WTC11 (cell line): ENCODE data around the gene MYL3.

Source experiments
- CBFB ChIP-seq: sonication (generic); formaldehyde crosslinking; IDR thresholded peaks from 2 replicates; pipeline ENCODE4 v1.8.1; 2022; ENCODE audit warnings: mild to moderate bottlenecking, low read depth, missing genetic modification reagents
- NR1H2 ChIP-seq: sonication (generic); formaldehyde crosslinking; IDR thresholded peaks from 2 replicates; pipeline ENCODE4 v1.9.0; 2021; ENCODE audit warnings: mild to moderate bottlenecking, moderate library complexity, missing genetic modification reagents
- NR2C2 ChIP-seq: sonication (generic); formaldehyde crosslinking; IDR thresholded peaks from 2 replicates; pipeline ENCODE4 v1.8.0; 2022; ENCODE audit warnings: mild to moderate bottlenecking, missing genetic modification reagents
- PREB ChIP-seq: sonication (generic); formaldehyde crosslinking; IDR thresholded peaks from 2 replicates; pipeline ENCODE4 v1.8.1; 2022; ENCODE audit warnings: mild to moderate bottlenecking, missing genetic modification reagents, moderate library complexity, borderline replicate concordance
- PRRX2 ChIP-seq: fragments of 250-450 bp; sonication (Bioruptor Pico); IDR thresholded peaks from 2 replicates; pipeline ENCODE4 v1.8.0; 2021; ENCODE audit warnings: mild to moderate bottlenecking
- TP53 ChIP-seq: sonication (generic); formaldehyde crosslinking; IDR thresholded peaks from 2 replicates; pipeline ENCODE4 v1.8.1; 2023; ENCODE audit warnings: mild to moderate bottlenecking, missing genetic modification reagents
- ZBTB21 ChIP-seq: sonication (generic); formaldehyde crosslinking; IDR thresholded peaks from 2 replicates; pipeline ENCODE4 v1.8.1; 2023; ENCODE audit warnings: mild to moderate bottlenecking, missing genetic modification reagents, borderline replicate concordance
- ZNF121 ChIP-seq: sonication (generic); formaldehyde crosslinking; IDR thresholded peaks from 2 replicates; pipeline ENCODE4 v1.8.0; 2023; ENCODE audit warnings: missing genetic modification reagents
- TF ChIP-seq, protein P1 (sequence below): fragments of 200-600 bp; IDR thresholded peaks from 2 replicates; pipeline ENCODE4 v1.8.0; 2022; ENCODE audit warnings: antibody characterized with exemption
- TF ChIP-seq, protein P2 (sequence below): sonication (generic); formaldehyde crosslinking; IDR thresholded peaks from 2 replicates; pipeline ENCODE4 v1.8.1; 2022; ENCODE audit warnings: low read depth, mild to moderate bottlenecking, moderate library complexity, missing genetic modification reagents, borderline replicate concordance

GRCh38 chr3:46875560-46875959 is 12.3 kb upstream of the MYL3 start:
- TF ChIP-seq, protein P1, sequence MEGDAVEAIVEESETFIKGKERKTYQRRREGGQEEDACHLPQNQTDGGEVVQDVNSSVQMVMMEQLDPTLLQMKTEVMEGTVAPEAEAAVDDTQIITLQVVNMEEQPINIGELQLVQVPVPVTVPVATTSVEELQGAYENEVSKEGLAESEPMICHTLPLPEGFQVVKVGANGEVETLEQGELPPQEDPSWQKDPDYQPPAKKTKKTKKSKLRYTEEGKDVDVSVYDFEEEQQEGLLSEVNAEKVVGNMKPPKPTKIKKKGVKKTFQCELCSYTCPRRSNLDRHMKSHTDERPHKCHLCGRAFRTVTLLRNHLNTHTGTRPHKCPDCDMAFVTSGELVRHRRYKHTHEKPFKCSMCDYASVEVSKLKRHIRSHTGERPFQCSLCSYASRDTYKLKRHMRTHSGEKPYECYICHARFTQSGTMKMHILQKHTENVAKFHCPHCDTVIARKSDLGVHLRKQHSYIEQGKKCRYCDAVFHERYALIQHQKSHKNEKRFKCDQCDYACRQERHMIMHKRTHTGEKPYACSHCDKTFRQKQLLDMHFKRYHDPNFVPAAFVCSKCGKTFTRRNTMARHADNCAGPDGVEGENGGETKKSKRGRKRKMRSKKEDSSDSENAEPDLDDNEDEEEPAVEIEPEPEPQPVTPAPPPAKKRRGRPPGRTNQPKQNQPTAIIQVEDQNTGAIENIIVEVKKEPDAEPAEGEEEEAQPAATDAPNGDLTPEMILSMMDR = no peak
- TF ChIP-seq NR1H2 (CRISPR knock-in tag) (no peak), PREB (CRISPR knock-in tag) (no peak), TP53 (CRISPR knock-in tag) (no peak), ZNF121 (CRISPR knock-in tag) (no peak), NR2C2 (CRISPR knock-in tag) (no peak), PRRX2 (CRISPR knock-in tag) (no peak), CBFB (no peak), ZBTB21 (CRISPR knock-in tag) (no peak)
- TF ChIP-seq, protein P2, sequence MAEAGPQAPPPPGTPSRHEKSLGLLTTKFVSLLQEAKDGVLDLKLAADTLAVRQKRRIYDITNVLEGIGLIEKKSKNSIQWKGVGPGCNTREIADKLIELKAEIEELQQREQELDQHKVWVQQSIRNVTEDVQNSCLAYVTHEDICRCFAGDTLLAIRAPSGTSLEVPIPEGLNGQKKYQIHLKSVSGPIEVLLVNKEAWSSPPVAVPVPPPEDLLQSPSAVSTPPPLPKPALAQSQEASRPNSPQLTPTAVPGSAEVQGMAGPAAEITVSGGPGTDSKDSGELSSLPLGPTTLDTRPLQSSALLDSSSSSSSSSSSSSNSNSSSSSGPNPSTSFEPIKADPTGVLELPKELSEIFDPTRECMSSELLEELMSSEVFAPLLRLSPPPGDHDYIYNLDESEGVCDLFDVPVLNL = no peak
